ENCODE results near the gene SLC16A8. TPM values are rescaled to one million over a fixed set of nuclear protein-coding genes. Genes with fewer than 3 reads are reported as not detected.
A peak's percentile ranks its signal among the peaks of the same experiment; 100 is the strongest.

The SLC16A8 gene
- total RNA-seq, 1 donor from 2014 or later: 3.1 TPM

GRCh38 chr22:38106814-38107578 is 23.0 kb upstream of the SLC16A8 start:
- Mint-ChIP-seq H3K27ac (no peak overlapping the region), H3K4me1 (peaks cover 5% of the 10 kb centered on the region), H3K9me3 (peaks cover 2% of the 10 kb centered on the region), H3K36me3 (no peaks in the 10 kb centered on the region), H3K4me3 (no peak overlapping the region), H3K27me3 (ENCODE audit: insufficient read depth, low read depth) (peaks cover 12% of the 10 kb centered on the region)
- Histone ChIP-seq H3F3A (ENCODE audit: low read depth) (peaks cover 13% of the 10 kb centered on the region), H3K4me2 (no peak overlapping the region), H4K20me1 (ENCODE audit: low read depth) (no peaks in the 10 kb centered on the region), H3K27me3 (no peaks in the 10 kb centered on the region), H3K79me2 (ENCODE audit: low read depth) (no peaks in the 10 kb centered on the region), H3K4me3 (no peak overlapping the region), H2AFZ (replicated peaks) (no peak overlapping the region), H3K4me1 (peaks cover 5% of the 10 kb centered on the region), H3K9ac (no peak overlapping the region), H3K27ac (no peak overlapping the region), H3K9me3 (ENCODE audit: low read depth) (no peaks in the 10 kb centered on the region), H3K36me3 (no peaks in the 10 kb centered on the region)
- no peak for DNase-seq (ENCODE audit: low spot score)
- TF ChIP-seq, protein P1, sequence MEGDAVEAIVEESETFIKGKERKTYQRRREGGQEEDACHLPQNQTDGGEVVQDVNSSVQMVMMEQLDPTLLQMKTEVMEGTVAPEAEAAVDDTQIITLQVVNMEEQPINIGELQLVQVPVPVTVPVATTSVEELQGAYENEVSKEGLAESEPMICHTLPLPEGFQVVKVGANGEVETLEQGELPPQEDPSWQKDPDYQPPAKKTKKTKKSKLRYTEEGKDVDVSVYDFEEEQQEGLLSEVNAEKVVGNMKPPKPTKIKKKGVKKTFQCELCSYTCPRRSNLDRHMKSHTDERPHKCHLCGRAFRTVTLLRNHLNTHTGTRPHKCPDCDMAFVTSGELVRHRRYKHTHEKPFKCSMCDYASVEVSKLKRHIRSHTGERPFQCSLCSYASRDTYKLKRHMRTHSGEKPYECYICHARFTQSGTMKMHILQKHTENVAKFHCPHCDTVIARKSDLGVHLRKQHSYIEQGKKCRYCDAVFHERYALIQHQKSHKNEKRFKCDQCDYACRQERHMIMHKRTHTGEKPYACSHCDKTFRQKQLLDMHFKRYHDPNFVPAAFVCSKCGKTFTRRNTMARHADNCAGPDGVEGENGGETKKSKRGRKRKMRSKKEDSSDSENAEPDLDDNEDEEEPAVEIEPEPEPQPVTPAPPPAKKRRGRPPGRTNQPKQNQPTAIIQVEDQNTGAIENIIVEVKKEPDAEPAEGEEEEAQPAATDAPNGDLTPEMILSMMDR (IDR thresholded peaks at IDR 0.05): no peak
- TF ChIP-seq EZH2 (IDR thresholded peaks at IDR 0.05) (no peak), EZH2phosphoT487 (IDR thresholded peaks at IDR 0.05) (no peak)

GRCh38 chr22:38104084-38104483 is 20.1 kb upstream of the SLC16A8 start:
- Histone ChIP-seq H3K27ac (no peak overlapping the region), H3K36me3 (no peaks in the 10 kb centered on the region), H2AFZ (replicated peaks) (no peak overlapping the region), H3K4me1 (no peaks in the 10 kb centered on the region), H3K79me2 (ENCODE audit: low read depth) (no peaks in the 10 kb centered on the region), H4K20me1 (ENCODE audit: low read depth) (no peaks in the 10 kb centered on the region), H3K9me3 (ENCODE audit: low read depth) (no peaks in the 10 kb centered on the region), H3K9ac (no peak overlapping the region), H3K4me2 (no peak overlapping the region), H3K27me3 (no peaks in the 10 kb centered on the region), H3K4me3 (no peak overlapping the region), H3F3A (ENCODE audit: low read depth) (peaks cover 5% of the 10 kb centered on the region)
- Mint-ChIP-seq H3K9me3 (no peaks in the 10 kb centered on the region), H3K4me1 (peaks cover 3% of the 10 kb centered on the region), H3K36me3 (no peaks in the 10 kb centered on the region), H3K4me3 (no peak overlapping the region), H3K27me3 (ENCODE audit: insufficient read depth, low read depth) (peaks cover 4% of the 10 kb centered on the region), H3K27ac (no peak overlapping the region)
- TF ChIP-seq EZH2phosphoT487 (IDR thresholded peaks at IDR 0.05): no peak
- TF ChIP-seq, protein P1 (IDR thresholded peaks at IDR 0.05): peak; percentile 47
- TF ChIP-seq EZH2 (IDR thresholded peaks at IDR 0.05): no peak
- peak; percentile 65 for DNase-seq (ENCODE audit: low spot score)

DNA sequence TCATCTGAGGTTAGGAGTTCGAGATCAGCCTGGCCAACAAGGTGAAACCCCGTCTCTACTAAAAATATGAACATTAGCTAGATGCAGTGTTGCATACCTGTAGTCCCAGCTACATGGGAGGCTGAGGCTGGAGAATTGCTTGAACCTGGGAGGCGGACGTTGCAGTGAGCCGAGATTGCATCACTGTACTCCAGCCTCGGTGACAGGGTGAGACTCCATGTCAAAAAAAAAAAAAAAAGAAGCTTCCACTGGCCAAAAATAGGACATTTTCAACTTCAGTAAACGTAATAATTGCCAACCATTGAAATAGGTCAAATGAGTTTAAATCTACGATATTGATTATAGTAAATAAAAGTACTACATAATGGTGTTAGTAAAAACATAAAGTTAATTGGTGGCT is 19.7 kb upstream of the SLC16A8 start:
- Mint-ChIP-seq H3K4me3 (no peak overlapping the region), H3K36me3 (no peaks in the 10 kb centered on the region), H3K27me3 (ENCODE audit: insufficient read depth, low read depth) (peaks cover 4% of the 10 kb centered on the region), H3K27ac (no peak overlapping the region), H3K9me3 (no peaks in the 10 kb centered on the region), H3K4me1 (peaks cover 5% of the 10 kb centered on the region)
- H3K4me3 ChIP-seq: no peak overlapping the region
- no peak overlapping the region for H3K9ac ChIP-seq
- H2AFZ ChIP-seq (replicated peaks): no peak overlapping the region
- no peaks in the 10 kb centered on the region for H3K9me3 ChIP-seq (ENCODE audit: low read depth)
- no peak overlapping the region for H3K27ac ChIP-seq
- peaks cover 5% of the 10 kb centered on the region for H3F3A ChIP-seq (ENCODE audit: low read depth)
- H3K4me2 ChIP-seq: no peak overlapping the region
- no peak for DNase-seq (ENCODE audit: low spot score)
- no peaks in the 10 kb centered on the region for H3K4me1 ChIP-seq
- no peaks in the 10 kb centered on the region for H3K79me2 ChIP-seq (ENCODE audit: low read depth)
- TF ChIP-seq EZH2 (IDR thresholded peaks at IDR 0.05) (no peak), EZH2phosphoT487 (IDR thresholded peaks at IDR 0.05) (no peak)
- TF ChIP-seq, protein P1 (IDR thresholded peaks at IDR 0.05): no peak
- H3K27me3 ChIP-seq: no peaks in the 10 kb centered on the region
- no peaks in the 10 kb centered on the region for H3K36me3 ChIP-seq
- H4K20me1 ChIP-seq (ENCODE audit: low read depth): no peaks in the 10 kb centered on the region
